Measurements from ENCODE around the gene PARP4.

DNA sequence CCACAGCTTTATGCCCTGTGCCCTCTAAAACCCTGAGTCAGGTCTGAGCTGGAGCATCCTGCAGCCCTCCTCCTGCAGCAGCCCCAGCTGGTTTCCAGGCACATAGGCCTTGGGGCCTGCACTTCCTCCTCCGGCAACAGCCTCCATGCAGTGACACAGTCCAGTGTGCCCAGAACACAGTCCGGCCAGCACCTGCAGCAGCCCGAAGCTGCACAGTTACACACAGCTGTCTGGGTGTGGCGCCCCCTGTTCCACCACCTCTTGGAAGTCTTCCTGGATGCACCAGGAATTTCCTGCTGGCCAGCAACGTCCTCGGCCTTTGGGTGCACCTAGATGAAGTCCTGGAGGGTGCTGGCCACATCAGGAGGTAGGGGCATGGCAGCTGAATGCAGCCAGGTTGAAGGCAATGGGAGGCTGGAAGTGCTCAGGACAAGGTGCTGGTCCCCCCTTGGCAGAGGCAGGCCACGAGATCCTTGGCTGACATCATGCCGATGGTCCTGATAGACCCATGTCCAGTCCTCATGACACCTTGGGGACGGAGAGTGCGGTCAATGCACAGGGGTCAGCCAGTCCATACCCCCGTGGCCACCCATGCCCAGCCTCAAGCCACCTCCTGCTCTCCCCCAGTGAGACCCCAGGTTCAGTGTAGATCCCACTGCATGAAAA, 27.1 kb upstream of the PARP4 start:
- no peak for TF ChIP-seq POLR2A (IDR thresholded peaks at IDR 0.05)
- TF ChIP-seq, protein P1, sequence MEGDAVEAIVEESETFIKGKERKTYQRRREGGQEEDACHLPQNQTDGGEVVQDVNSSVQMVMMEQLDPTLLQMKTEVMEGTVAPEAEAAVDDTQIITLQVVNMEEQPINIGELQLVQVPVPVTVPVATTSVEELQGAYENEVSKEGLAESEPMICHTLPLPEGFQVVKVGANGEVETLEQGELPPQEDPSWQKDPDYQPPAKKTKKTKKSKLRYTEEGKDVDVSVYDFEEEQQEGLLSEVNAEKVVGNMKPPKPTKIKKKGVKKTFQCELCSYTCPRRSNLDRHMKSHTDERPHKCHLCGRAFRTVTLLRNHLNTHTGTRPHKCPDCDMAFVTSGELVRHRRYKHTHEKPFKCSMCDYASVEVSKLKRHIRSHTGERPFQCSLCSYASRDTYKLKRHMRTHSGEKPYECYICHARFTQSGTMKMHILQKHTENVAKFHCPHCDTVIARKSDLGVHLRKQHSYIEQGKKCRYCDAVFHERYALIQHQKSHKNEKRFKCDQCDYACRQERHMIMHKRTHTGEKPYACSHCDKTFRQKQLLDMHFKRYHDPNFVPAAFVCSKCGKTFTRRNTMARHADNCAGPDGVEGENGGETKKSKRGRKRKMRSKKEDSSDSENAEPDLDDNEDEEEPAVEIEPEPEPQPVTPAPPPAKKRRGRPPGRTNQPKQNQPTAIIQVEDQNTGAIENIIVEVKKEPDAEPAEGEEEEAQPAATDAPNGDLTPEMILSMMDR (IDR thresholded peaks at IDR 0.05 in 4 of 5, conservative IDR thresholded peaks at IDR 0.05 in 1 of 5): no peak

All from gastrocnemius medialis (tissue), 4 donors.